Esophagus muscularis mucosa (tissue), 4 donors: ENCODE data around the gene RRP8. TPM values are rescaled to one million over a fixed set of nuclear protein-coding genes. Genes with fewer than 3 reads are reported as not detected.

ENCODE experiments used
- DNase-seq: peaks from one replicate; pipeline ENCODE4 v3.0.0-alpha.2; 2017; ENCODE audit errors: extremely low spot score
- H3K27ac ChIP-seq, 4 donors: fragments of 200-600 bp; sonication (generic); replicated peaks in 1 of 4; 1 replicate in 3 of 4; 2 replicates in 1 of 4; pipeline ENCODE4 v1.5.1; 2016 to 2019; ENCODE audit warnings: mild to moderate bottlenecking in 1 of 4
- H3K27me3 ChIP-seq, 4 donors: fragments of 200-600 bp; sonication (generic); one replicate each; pipeline versions ENCODE4 v1.5.1 to v1.6.0; 2016 to 2019
- H3K36me3 ChIP-seq, 4 donors: fragments of 200-600 bp; sonication (generic); one replicate each; pipeline ENCODE4 v1.5.1; 2016 to 2019
- H3K4me1 ChIP-seq, 4 donors: fragments of 200-600 bp; sonication (generic); one replicate each; pipeline ENCODE4 v1.5.1; 2016 to 2019
- H3K4me3 ChIP-seq, 4 donors: fragments of 200-600 bp; sonication (generic); 1 replicate in 2 of 4; 2 replicates in 2 of 4; pipeline ENCODE4 v1.5.1; 2016 to 2019; ENCODE audit warnings: mild to moderate bottlenecking in 4 of 4, moderate library complexity in 1 of 4
- H3K9me3 ChIP-seq, 4 donors: fragments of 200-600 bp; sonication (generic); 1 replicate in 3 of 4; 2 replicates in 1 of 4; pipeline ENCODE4 v1.5.1; 2016 to 2019
- CTCF ChIP-seq, 3 experiments: fragments of 200-600 bp in 2 of 3; fragments of 450-650 bp in 1 of 3; sonication (generic) in 2 of 3; IDR thresholded peaks; one replicate each; pipeline ENCODE4 v1.5.1; 2017 to 2019; ENCODE audit warnings: antibody characterized with exemption in 3 of 3, mild to moderate bottlenecking in 2 of 3, moderate library complexity in 1 of 3
- EP300 ChIP-seq: sonication (generic); formaldehyde crosslinking; IDR thresholded peaks from one replicate; pipeline ENCODE4 v1.6.1; 2017; ENCODE audit warnings: antibody characterized with exemption
- POLR2A ChIP-seq: fragments of 450-650 bp; IDR thresholded peaks from one replicate; pipeline ENCODE4 v1.6.1; 2017; ENCODE audit warnings: antibody characterized with exemption, moderate library complexity, mild to moderate bottlenecking, low read depth
- POLR2AphosphoS5 ChIP-seq, 2 donors: sonication (generic); formaldehyde crosslinking; IDR thresholded peaks; one replicate each; pipeline ENCODE4 v1.6.1; 2017; ENCODE audit warnings: antibody characterized with exemption in 2 of 2
- WGBS: methylation state at CpG from one replicate; pipeline ENCODE4 v1.1.5; 2018; 5-methylcytosine and 5-hydroxymethylcytosine counted together
- intact Hi-C: fragments of 100-400 bp; cut with DNase I; formaldehyde crosslinking; loops from one replicate; pipeline ENCODE4 v1.15.1; 2023
- total RNA-seq, 4 donors: library from RNA; depleted of rRNA; stranded (reverse); fragments of >200 nt; gene quantifications; one replicate each; pipeline versions ENCODE4 v1.1.0 to v1.2.1, GENCODE V29; 2016

RRP8 gene
- total RNA-seq, 4 donors from 2014 or later, result 12.4 to 34.0 (median 27.0) TPM

GRCh38 chr11:6629892-6630631 lies 26.6 kb upstream of the RRP8 start:
- TF ChIP-seq CTCF (IDR thresholded peaks at IDR 0.05), result no peak
- TF ChIP-seq POLR2AphosphoS5 (IDR thresholded peaks at IDR 0.05), result no peak
- no peak for TF ChIP-seq POLR2A
- TF ChIP-seq EP300, result no peak
- 85% methylated on average over 28 of the region's 102 CpGs for WGBS
- Histone ChIP-seq H3K27ac (no peak overlapping the region), H3K27me3 (no peaks in the 10 kb centered on the region), H3K36me3 (peaks cover 20 to 85% (median 74%) of the 10 kb centered on the region in 4 donors), H3K9me3 (no peaks in the 10 kb centered on the region), H3K4me3 (no peak overlapping the region), H3K4me1 (peaks cover 7 to 23% (median 15%) of the 10 kb centered on the region in 4 donors)
- intact Hi-C loops, result no loop called here
- DNase-seq, result no peak

- H3K4me3 ChIP-seq, result no peak overlapping the region
- peaks cover 20 to 91% (median 79%) of the 10 kb centered on the region in 4 donors for H3K36me3 ChIP-seq
- peaks cover 2 to 18% (median 10%) of the 10 kb centered on the region in 4 donors for H3K4me1 ChIP-seq
- no peak overlapping the region for H3K27ac ChIP-seq
- no peak for DNase-seq
- no peaks in the 10 kb centered on the region for H3K9me3 ChIP-seq
- H3K27me3 ChIP-seq, result no peaks in the 10 kb centered on the region
- WGBS, result 93% methylated on average over 19 of the region's 24 CpGs
- intact Hi-C loops, result no loop called here
- TF ChIP-seq POLR2AphosphoS5 (IDR thresholded peaks at IDR 0.05) (no peak), POLR2A (no peak), CTCF (IDR thresholded peaks at IDR 0.05) (no peak), EP300 (no peak)
These were observed 26.1 kb upstream of the RRP8 start for GRCh38 chr11:6629573-6629891.

- no peak for DNase-seq
- no peaks in the 10 kb centered on the region for H3K27me3 ChIP-seq
- H3K4me1 ChIP-seq, result peaks cover 0 to 8% (median 2%) of the 10 kb centered on the region in 4 donors
- 93% methylated on average over 2 of the region's 4 CpGs for WGBS
- H3K27ac ChIP-seq, result no peak overlapping the region
- intact Hi-C loops, result no loop called here
- no peak overlapping the region for H3K4me3 ChIP-seq
- H3K9me3 ChIP-seq, result no peaks in the 10 kb centered on the region
- peaks cover 20 to 99% (median 88%) of the 10 kb centered on the region in 4 donors for H3K36me3 ChIP-seq
- TF ChIP-seq POLR2A (no peak), CTCF (IDR thresholded peaks at IDR 0.05) (no peak), POLR2AphosphoS5 (IDR thresholded peaks at IDR 0.05) (no peak), EP300 (no peak)
These were observed 25.1 kb upstream of the RRP8 start for GRCh38 chr11:6628526-6628925.

GRCh38 chr11:6627762-6628241 lies 24.4 kb upstream of the RRP8 start:
- TF ChIP-seq POLR2AphosphoS5 (IDR thresholded peaks at IDR 0.05) (no peak), CTCF (IDR thresholded peaks at IDR 0.05) (no peak), EP300 (no peak), POLR2A (no peak)
- 74% methylated on average over 2 of the region's 2 CpGs for WGBS
- no peaks in the 10 kb centered on the region for H3K9me3 ChIP-seq
- no peak overlapping the region for H3K4me3 ChIP-seq
- H3K4me1 ChIP-seq, result peaks cover 0 to 4% (median 0%) of the 10 kb centered on the region in 4 donors
- no peak overlapping the region for H3K27ac ChIP-seq
- no peaks in the 10 kb centered on the region for H3K27me3 ChIP-seq
- DNase-seq, result no peak
- H3K36me3 ChIP-seq, result peaks cover 20 to 99% (median 88%) of the 10 kb centered on the region in 4 donors
- intact Hi-C loops, result no loop called here
